Measurements from ENCODE around the gene RAB11A. TPM values are rescaled to one million over a fixed set of nuclear protein-coding genes. Genes with fewer than 3 reads are reported as not detected.
"Not testable (repeated sequence)": the region's sequence is repeated elsewhere in the genome, so short reads cannot be mapped to it uniquely, and the experiment has no call there.

The RAB11A gene
- total RNA-seq, 1 experiment from 2014 or later, result 231 TPM

GRCh38 chr15:65872596-65872995, 3.3 kb downstream of the RAB11A start:
- DNase-seq (ENCODE audit: low read depth); in situ Hi-C loops (cut with HindIII; ENCODE audit: low pct_unique_long_range_greater_than_20kb, low sequenced_read_pairs): not testable (repeated sequence)

- DNase-seq (ENCODE audit: low read depth), result no peak
- in situ Hi-C loops (cut with HindIII; ENCODE audit: low pct_unique_long_range_greater_than_20kb, low sequenced_read_pairs), result no loop called here
Measured at GRCh38 chr15:65873256-65873655, 4.0 kb downstream of the RAB11A start.

DNA sequence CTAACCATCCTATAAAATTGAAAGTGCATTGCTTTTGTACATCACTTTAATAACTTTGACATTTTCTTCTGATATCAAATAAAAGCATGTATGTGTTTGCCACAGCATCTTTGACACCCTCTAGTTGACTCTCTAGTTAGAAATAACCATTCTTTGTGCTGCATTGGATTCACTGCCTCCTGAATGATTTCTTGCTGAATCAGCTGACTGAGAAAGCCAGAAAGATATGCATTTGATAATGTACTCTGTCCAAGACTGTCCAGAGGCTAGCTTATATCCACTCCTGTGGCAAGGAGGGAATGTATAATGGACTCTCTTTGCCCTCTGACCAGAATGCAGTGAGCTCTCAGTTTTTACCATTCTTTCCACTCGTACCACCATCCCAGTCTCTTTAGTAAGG, 6.2 kb downstream of the RAB11A start:
- in situ Hi-C loops (cut with HindIII; ENCODE audit: low pct_unique_long_range_greater_than_20kb, low sequenced_read_pairs), result no loop called here
- DNase-seq (ENCODE audit: low read depth), result no peak

GRCh38 chr15:65877749-65878148, 8.5 kb downstream of the RAB11A start:
- no peak for DNase-seq (ENCODE audit: low read depth)
- in situ Hi-C loops (cut with HindIII; ENCODE audit: low pct_unique_long_range_greater_than_20kb, low sequenced_read_pairs), result no loop called here

GRCh38 chr15:65881766-65882434, 12.6 kb downstream of the RAB11A start:
- DNase-seq (ENCODE audit: low read depth), result no peak
- in situ Hi-C loops (cut with HindIII; ENCODE audit: low pct_unique_long_range_greater_than_20kb, low sequenced_read_pairs), result no loop called here

GRCh38 chr15:65883571-65883970, 14.3 kb downstream of the RAB11A start:
- in situ Hi-C loops (cut with HindIII; ENCODE audit: low pct_unique_long_range_greater_than_20kb, low sequenced_read_pairs), result no loop called here

DNA sequence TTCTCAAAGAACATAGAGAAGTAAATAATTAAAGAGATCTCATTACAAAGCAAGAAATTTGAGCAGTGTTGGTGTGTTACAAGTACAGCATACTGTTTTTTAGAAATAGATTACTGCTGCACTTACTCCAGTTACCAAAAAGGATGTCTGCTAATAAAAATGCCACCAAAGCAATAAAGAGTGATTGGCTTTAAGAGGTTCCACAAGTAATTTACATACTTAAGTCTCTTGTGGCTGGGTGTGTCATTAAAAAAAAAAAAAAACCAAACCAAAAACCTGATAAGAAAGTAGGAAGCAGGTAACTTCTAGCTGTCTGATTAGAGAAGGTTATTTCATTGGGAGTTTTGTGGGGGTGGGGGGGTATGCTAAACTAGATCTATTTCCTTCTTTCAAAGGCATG, 15.2 kb downstream of the RAB11A start:
- DNase-seq (ENCODE audit: low read depth), result no peak
- in situ Hi-C loops (cut with HindIII; ENCODE audit: low pct_unique_long_range_greater_than_20kb, low sequenced_read_pairs), result no loop called here

More at GRCh38 chr15:65883571-65883970, 14.3 kb downstream of the RAB11A start:
- DNase-seq (ENCODE audit: low read depth), result no peak

DNA sequence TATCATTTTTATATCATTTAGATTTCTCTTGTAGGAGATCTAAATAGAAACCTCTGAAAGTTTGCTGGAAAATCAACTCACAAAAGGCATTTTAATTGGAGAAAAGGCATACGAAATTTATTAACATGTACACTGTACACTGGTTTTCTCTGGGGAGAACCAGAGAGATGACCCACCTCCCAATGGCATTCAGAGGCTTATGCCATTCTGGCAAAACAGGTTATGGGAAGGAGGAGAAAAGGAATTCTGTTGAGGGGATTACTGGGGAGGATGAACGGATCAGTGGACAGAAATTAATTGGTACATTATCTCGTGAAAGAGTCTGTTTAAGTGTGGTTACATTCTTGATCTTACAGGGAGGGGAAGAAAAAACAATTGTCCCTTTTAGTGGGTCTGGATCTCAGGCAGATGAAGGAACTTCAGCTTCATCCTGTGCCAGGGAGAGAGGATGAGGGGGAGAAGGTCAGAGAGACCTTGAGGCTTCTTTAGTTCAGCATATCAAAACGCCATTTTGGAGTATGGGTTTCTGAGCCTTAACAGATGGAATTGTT, 16.5 kb downstream of the RAB11A start:
- no peak for DNase-seq (ENCODE audit: low read depth)

DNA sequence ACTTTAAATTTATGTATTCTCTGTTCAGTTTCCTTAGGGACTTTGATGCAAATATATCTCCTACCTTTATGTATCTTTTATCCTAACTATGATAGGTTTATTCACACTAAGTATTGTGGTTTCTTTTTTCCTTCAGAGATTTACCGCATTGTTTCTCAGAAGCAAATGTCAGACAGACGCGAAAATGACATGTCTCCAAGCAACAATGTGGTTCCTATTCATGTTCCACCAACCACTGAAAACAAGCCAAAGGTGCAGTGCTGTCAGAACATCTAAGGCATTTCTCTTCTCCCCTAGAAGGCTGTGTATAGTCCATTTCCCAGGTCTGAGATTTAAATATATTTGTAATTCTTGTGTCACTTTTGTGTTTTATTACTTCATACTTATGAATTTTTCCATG, 18.3 kb downstream of the RAB11A start:
- DNase-seq (ENCODE audit: low read depth), result no peak
- in situ Hi-C loops (cut with HindIII; ENCODE audit: low pct_unique_long_range_greater_than_20kb, low sequenced_read_pairs), result no loop called here

More for the DNA sequence above, 16.5 kb downstream of the RAB11A start:
- in situ Hi-C loops (cut with HindIII; ENCODE audit: low pct_unique_long_range_greater_than_20kb, low sequenced_read_pairs), result no loop called here

- in situ Hi-C loops (cut with HindIII; ENCODE audit: low pct_unique_long_range_greater_than_20kb, low sequenced_read_pairs), result no loop called here
- DNase-seq (ENCODE audit: low read depth), result no peak
Measured at GRCh38 chr15:65888981-65889380, 19.7 kb downstream of the RAB11A start.

- DNase-seq (ENCODE audit: low read depth), result no peak
- in situ Hi-C loops (cut with HindIII; ENCODE audit: low pct_unique_long_range_greater_than_20kb, low sequenced_read_pairs), result no loop called here
Measured at GRCh38 chr15:65893060-65893459, 23.8 kb downstream of the RAB11A start.

DNA sequence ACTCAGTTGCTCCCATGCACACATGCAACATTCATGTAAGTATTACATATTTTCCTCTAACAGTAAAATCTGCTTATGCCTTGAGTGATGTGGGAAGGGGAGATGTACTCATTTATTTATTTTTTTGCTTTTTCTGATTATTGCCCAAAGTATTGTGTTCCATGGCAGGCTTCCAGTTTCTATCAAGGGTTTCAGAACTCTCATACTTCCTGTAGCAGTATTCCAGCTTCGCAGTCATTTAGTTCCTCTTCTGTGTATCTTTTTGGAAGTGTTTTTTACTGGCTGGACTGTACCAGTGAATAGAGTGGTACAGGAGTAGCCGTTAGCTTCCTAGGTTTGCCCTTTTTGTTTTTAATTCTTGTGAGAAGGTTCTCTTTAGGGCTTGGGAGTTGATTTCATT, 26.9 kb downstream of the RAB11A start:
- in situ Hi-C loops (cut with HindIII; ENCODE audit: low pct_unique_long_range_greater_than_20kb, low sequenced_read_pairs), result no loop called here
- no peak for DNase-seq (ENCODE audit: low read depth)

DNA sequence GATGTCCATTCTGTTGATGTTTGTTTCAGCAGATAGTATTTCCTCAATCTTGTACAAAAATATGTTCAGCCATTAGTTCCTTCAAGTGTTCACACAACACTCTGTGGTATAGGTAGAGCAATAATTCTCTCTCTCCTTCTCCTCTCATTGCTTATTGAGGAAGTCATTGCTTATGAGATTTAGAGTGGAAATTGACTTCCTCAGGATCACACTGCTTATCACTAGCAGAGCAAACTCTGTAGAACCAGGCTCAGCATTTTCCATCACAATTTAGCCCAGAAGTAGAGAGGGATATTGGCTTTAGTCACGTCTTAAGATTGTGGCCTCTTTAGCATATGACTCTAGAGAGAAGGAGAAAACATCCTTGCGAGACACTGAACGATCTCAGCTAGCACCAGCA, 31.2 kb downstream of the RAB11A start:
- in situ Hi-C loops (cut with HindIII; ENCODE audit: low pct_unique_long_range_greater_than_20kb, low sequenced_read_pairs), result no loop called here
- DNase-seq (ENCODE audit: low read depth), result no peak

GRCh38 chr15:65901336-65901735, 32.0 kb downstream of the RAB11A start:
- in situ Hi-C loops (cut with HindIII; ENCODE audit: low pct_unique_long_range_greater_than_20kb, low sequenced_read_pairs), result no loop called here
- no peak for DNase-seq (ENCODE audit: low read depth)

DNA sequence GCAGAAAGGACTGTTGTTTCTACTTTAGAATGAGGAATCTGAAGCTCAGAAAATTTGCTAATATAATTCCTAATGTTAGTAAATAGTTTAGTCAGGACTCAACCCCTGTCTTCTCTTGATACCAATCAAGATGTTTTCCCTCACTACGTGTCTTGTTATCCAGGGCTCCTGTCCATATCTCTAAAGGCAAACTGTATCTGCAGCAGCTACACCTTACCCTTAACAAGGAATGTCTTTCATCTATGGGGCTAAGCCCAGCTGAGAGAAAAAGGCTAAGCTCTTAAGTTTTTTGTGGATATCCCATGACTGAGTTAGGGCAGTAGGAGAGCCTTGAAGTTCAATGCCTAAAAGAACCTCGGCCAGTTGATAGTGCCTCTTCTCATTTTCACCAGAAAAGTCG, 32.5 kb downstream of the RAB11A start:
- in situ Hi-C loops (cut with HindIII; ENCODE audit: low pct_unique_long_range_greater_than_20kb, low sequenced_read_pairs), result no loop called here
- no peak for DNase-seq (ENCODE audit: low read depth)

GRCh38 chr15:65902373-65902772, 33.1 kb downstream of the RAB11A start:
- in situ Hi-C loops (cut with HindIII; ENCODE audit: low pct_unique_long_range_greater_than_20kb, low sequenced_read_pairs), result no loop called here
- peak; percentile 85 for DNase-seq (ENCODE audit: low read depth)

DNA sequence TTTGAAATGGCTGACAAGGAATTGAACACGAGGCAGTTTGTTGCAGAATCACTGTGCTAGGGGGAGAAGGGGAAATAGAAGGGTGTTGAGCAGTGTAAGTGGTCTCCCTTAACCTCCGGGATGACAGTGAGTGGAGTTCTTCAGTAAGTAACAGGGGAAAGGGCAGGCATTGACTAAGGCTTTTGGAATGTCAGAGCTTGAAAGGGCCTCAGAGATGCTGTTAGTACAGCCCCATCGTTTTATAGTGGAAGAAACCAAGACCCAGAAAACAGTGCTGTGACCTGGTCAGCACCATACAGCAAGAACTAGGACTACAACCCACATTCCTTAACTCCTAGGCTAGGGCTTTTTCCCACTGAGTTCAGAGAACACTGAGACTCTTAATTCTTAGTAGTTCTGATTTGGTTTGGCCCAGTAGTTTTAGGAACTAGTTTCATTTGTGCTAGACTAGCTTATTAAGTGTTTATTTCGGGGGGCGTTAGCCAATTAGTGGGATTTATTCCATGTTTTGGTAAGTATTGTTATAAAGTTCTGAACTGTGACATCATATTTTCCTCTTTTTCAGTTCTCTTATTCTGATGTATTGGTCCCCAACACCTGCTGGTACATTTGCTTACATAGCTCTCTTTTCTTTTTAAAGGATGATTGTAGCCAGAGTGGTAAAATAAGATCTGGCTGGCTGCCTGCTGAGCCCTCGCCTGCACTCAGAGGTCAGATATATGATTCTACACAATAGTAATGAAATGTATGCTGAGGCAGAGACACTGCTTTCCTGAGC, 34.2 kb downstream of the RAB11A start:
- no peak for DNase-seq (ENCODE audit: low read depth)
- in situ Hi-C loops (cut with HindIII; ENCODE audit: low pct_unique_long_range_greater_than_20kb, low sequenced_read_pairs), result no loop called here

- no peak for DNase-seq (ENCODE audit: low read depth)
- in situ Hi-C loops (cut with HindIII; ENCODE audit: low pct_unique_long_range_greater_than_20kb, low sequenced_read_pairs), result no loop called here
Measured at GRCh38 chr15:65904301-65904700, 35.0 kb downstream of the RAB11A start.

DNA sequence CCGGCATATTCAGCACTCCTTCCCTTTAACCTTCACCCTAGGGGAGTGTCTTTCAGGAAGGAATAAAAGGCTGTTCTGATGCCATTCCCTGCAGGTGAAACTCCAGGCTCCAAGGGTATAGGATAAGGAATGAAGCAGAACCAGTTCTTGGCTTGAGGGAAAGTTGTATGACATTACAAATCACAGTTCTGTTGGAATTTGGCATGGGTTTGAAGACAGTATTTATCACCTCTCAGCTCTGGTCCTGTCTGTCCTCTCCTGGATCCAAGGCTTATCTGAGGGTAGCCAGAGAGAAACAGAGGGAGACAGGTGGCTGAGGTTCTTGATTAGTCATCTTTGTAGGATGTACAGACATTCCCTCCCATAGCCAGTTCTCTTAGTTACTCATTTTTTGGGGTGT, 37.1 kb downstream of the RAB11A start:
- no peak for DNase-seq (ENCODE audit: low read depth)
- in situ Hi-C loops (cut with HindIII; ENCODE audit: low pct_unique_long_range_greater_than_20kb, low sequenced_read_pairs), result no loop called here
